Inferior parietal cortex (tissue), 1 donor: Measurements from ENCODE around the gene CNST.
"Not testable (repeated sequence)": the region's sequence is repeated elsewhere in the genome, so short reads cannot be mapped to it uniquely, and the experiment has no call there.

Source experiments
- DNase-seq: peaks from one replicate; pipeline ENCODE4 v3.0.0-alpha.2; 2016; ENCODE audit errors: extremely low spot score

CNST gene

GRCh38 chr1:246559310-246559709 is 6.9 kb upstream of the CNST start:
- no peak for DNase-seq

- DNase-seq: not testable (repeated sequence)
These were observed 5.4 kb upstream of the CNST start for GRCh38 chr1:246560833-246561232.

- no peak for DNase-seq
These were observed 1.2 kb upstream of the CNST start for GRCh38 chr1:246564839-246565750.

GRCh38 chr1:246565751-246566127 is 517 bp upstream of the CNST start:
- DNase-seq: no peak

GRCh38 chr1:246566813-246567645 is 773 bp downstream of the CNST start:
- peak; percentile 49 for DNase-seq

- DNase-seq: no peak
These were observed 1.5 kb downstream of the CNST start for GRCh38 chr1:246567646-246568235.

- DNase-seq: no peak
These were observed 3.3 kb downstream of the CNST start for GRCh38 chr1:246569248-246570238.

- not testable (repeated sequence) for DNase-seq
These were observed 5.1 kb downstream of the CNST start for GRCh38 chr1:246571309-246571708.

- DNase-seq: no peak
These were observed 5.7 kb downstream of the CNST start for GRCh38 chr1:246571953-246572352.

GRCh38 chr1:246572785-246573184 is 6.5 kb downstream of the CNST start:
- no peak for DNase-seq

GRCh38 chr1:246573491-246573890 is 7.2 kb downstream of the CNST start:
- peak; percentile 46 for DNase-seq

- DNase-seq: no peak
These were observed 10.4 kb downstream of the CNST start for GRCh38 chr1:246576709-246577032.

- no peak for DNase-seq
These were observed 10.9 kb downstream of the CNST start for GRCh38 chr1:246577082-246577719.

- DNase-seq: no peak
These were observed 11.5 kb downstream of the CNST start for GRCh38 chr1:246577720-246578106.

- no peak for DNase-seq
These were observed 13.6 kb downstream of the CNST start for GRCh38 chr1:246579818-246580217.

GRCh38 chr1:246580497-246581370 is 14.5 kb downstream of the CNST start:
- DNase-seq: no peak

GRCh38 chr1:246582301-246583055 is 16.2 kb downstream of the CNST start:
- no peak for DNase-seq

GRCh38 chr1:246583056-246583440 is 16.8 kb downstream of the CNST start:
- no peak for DNase-seq
